ENCODE data around the gene LOXL1. TPM values are rescaled to one million over a fixed set of nuclear protein-coding genes. Genes with fewer than 3 reads are reported as not detected.
A peak's percentile ranks its signal among the peaks of the same experiment; 100 is the strongest.

LOXL1 gene
- total and polyA plus RNA-seq, 2 of the 4 experiments (the other 2 are of a cell fraction): 148 to 332 TPM

GRCh38 chr15:73940061-73940981, 14.1 kb downstream of the LOXL1 start:
- ATAC-seq (ENCODE audit: low read depth) (peak; percentile 2), DNase-seq (no peak)
- peak overlapping the region; percentile 57 for H3K9ac ChIP-seq (ENCODE audit: low read depth, low read length)
- peak overlapping the region; percentile 98 to 100 for H4K8ac ChIP-seq (ENCODE audit: low read depth in 2 of 2, low read length in 2 of 2)
- in situ Hi-C loops (cut with MboI; ENCODE audit: low sequenced_read_pairs) (no loop called here), intact Hi-C loops (cut with micrococcal nuclease) (no loop called here), dilution Hi-C loops (cut with HindIII; ENCODE audit: low sequenced_read_pairs, unreplicated experiment) (no loop called here)
- H3K14ac ChIP-seq (replicated peaks; ENCODE audit: low read depth, low read length): peak overlapping the region; percentile 50
- no TSS peak for BruUV-seq (replicated peaks)
- CTCF ChIA-PET: interaction anchor here (0.7 to 1.2 kb wide), 3 partner anchors 11 to 43 kb away, joined by 3 to 6 read pairs (median 4); no protein-coding TSS in a partner anchor
- POLR2A ChIA-PET (ENCODE audit: unreplicated experiment): interaction anchor here (1.0 kb wide), 1 partner anchor 11 kb away, joined by 6 read pairs; no protein-coding TSS in a partner anchor
- H3K18ac ChIP-seq (ENCODE audit: low read depth, low read length): peak overlapping the region; percentile 92
- no peaks in the 10 kb centered on the region for H3K27me3 ChIP-seq (ENCODE audit: control insufficient read depth, insufficient read depth, low read length)
- peak overlapping the region; percentile 100 for H3K4ac ChIP-seq (ENCODE audit: low read depth, low read length)
- peaks cover 39% of the 10 kb centered on the region for H3K9me1 ChIP-seq (ENCODE audit: insufficient read depth, low read length)
- peak overlapping the region; percentile 83 for H2BK20ac ChIP-seq (ENCODE audit: low read depth, low read length)
- H3K36me3 ChIP-seq (ENCODE audit: control insufficient read depth, insufficient read depth, low read length): peaks cover 22% of the 10 kb centered on the region
- H2BK120ac ChIP-seq (ENCODE audit: low read depth, low read length): peak overlapping the region; percentile 99
- peak overlapping the region; percentile 100 for H2AK5ac ChIP-seq (ENCODE audit: low read depth, low read length)
- peak overlapping the region; percentile 97 for H2BK5ac ChIP-seq (ENCODE audit: low read depth, low read length, poor library complexity, severe bottlenecking)
- H4K5ac ChIP-seq (ENCODE audit: low read depth, low read length): peak overlapping the region; percentile 98
- H3K23ac ChIP-seq (ENCODE audit: low read depth, low read length): peak overlapping the region; percentile 85
- peak overlapping the region; percentile 71 for H3K27ac ChIP-seq (ENCODE audit: insufficient read depth, low read length)
- H2AFZ ChIP-seq (replicated peaks; ENCODE audit: low read length, poor library complexity): peak overlapping the region; percentile 74
- peaks cover 51 to 93% of the 10 kb centered on the region in 2 experiments for H3K79me1 ChIP-seq (ENCODE audit: low read depth in 1 of 2, low read length in 2 of 2)
- peak overlapping the region; percentile 70 for H3K56ac ChIP-seq (ENCODE audit: extremely low read depth, insufficient read depth, low read length)
- H4K20me1 ChIP-seq (ENCODE audit: insufficient read depth, low read length): peaks cover 16% of the 10 kb centered on the region
- H4K91ac ChIP-seq (ENCODE audit: insufficient read depth, low read depth, low read length): peak overlapping the region; percentile 98
- peak overlapping the region; percentile 98; the same call in 2 of the 3 replicates for H2BK15ac ChIP-seq (ENCODE audit: low read depth, low read length)
- H3K4me3 ChIP-seq (ENCODE audit: insufficient read depth, low read depth, low read length): no peak overlapping the region
- 0 out of 2 replicates have a peak, but pooled peaks have one; percentile 10 for TF ChIP-seq POLR2A (IDR thresholded peaks at IDR 0.05; ENCODE audit: low read depth, low read length)
- TF ChIP-seq MAFK (IDR thresholded peaks at IDR 0.05; ENCODE audit: low read depth, low read length): no peak
- WGBS, 2 experiments (ENCODE audit: extremely low coverage in 2 of 2, insufficient read length in 1 of 2): 62% methylated on average over 3 of the region's 8 CpGs; no CpG with 5 or more reads in 1 of the 2 experiments
- no peaks in the 10 kb centered on the region for H3K9me3 ChIP-seq (ENCODE audit: control insufficient read depth, insufficient read depth, low read length)
- H3K4me1 ChIP-seq (ENCODE audit: control insufficient read depth, insufficient read depth, low read length): peaks cover 53% of the 10 kb centered on the region
- H2AK9ac ChIP-seq (replicated peaks; ENCODE audit: low read depth, low read length, poor library complexity): peak overlapping the region; percentile 98
- peak overlapping the region; percentile 42 for H3K4me2 ChIP-seq (ENCODE audit: low read depth, low read length)
